Endothelial cell (in vitro differentiated cells): ENCODE results near the gene FUT8. TPM values are rescaled to one million over a fixed set of nuclear protein-coding genes. Genes with fewer than 3 reads are reported as not detected.

Source experiments
- DNase-seq: peaks from one replicate; pipeline ENCODE4 v3.0.0; 2021; ENCODE audit warnings: low spot score
- H3K27ac Mint-ChIP-seq: one replicate; pipeline ENCODE4 v1.8.0; 2021; ENCODE audit warnings: mixed read lengths, inconsistent platforms; ENCODE audit not compliant: unreplicated experiment
- H3K27me3 Mint-ChIP-seq: one replicate; pipeline ENCODE4 v1.8.0; 2021; ENCODE audit warnings: mild to moderate bottlenecking, moderate library complexity, mixed read lengths, inconsistent platforms; ENCODE audit not compliant: unreplicated experiment
- H3K36me3 Mint-ChIP-seq: one replicate; pipeline ENCODE4 v1.8.0; 2021; ENCODE audit warnings: mild to moderate bottlenecking, low read depth, mixed read lengths, inconsistent platforms; ENCODE audit not compliant: unreplicated experiment
- H3K4me1 Mint-ChIP-seq: one replicate; pipeline ENCODE4 v1.8.0; 2021; ENCODE audit warnings: mild to moderate bottlenecking, mixed read lengths, inconsistent platforms; ENCODE audit not compliant: unreplicated experiment
- H3K4me3 Mint-ChIP-seq: one replicate; pipeline ENCODE4 v1.8.0; 2021; ENCODE audit warnings: mild to moderate bottlenecking, mixed read lengths, inconsistent platforms; ENCODE audit not compliant: unreplicated experiment
- H3K9me3 Mint-ChIP-seq: one replicate; pipeline ENCODE4 v1.8.0; 2021; ENCODE audit warnings: mixed read lengths, inconsistent platforms; ENCODE audit not compliant: unreplicated experiment
- CTCF ChIP-seq: fragments of 200-600 bp; sonication (generic); IDR thresholded peaks from one replicate; pipeline ENCODE4 v1.5.0; 2021; ENCODE audit warnings: antibody characterized with exemption; ENCODE audit not compliant: unreplicated experiment
- total RNA-seq: library from RNA; stranded (reverse); fragmentation: NEBNext Ultra II Directional; extraction: Animal tissue kit (Norgen Biotek cat#: 25700); gene quantifications from one replicate; pipeline ENCODE4 v1.2.1, GENCODE V29; 2021; ENCODE audit not compliant: unreplicated experiment

The FUT8 gene
- total RNA-seq, 1 donor from 2014 or later: 65.4 TPM

- no peak for DNase-seq
- H3K4me1 Mint-ChIP-seq: peaks cover 3% of the 10 kb centered on the region
- H3K27ac Mint-ChIP-seq: no peak overlapping the region
- no peaks in the 10 kb centered on the region for H3K36me3 Mint-ChIP-seq
- H3K9me3 Mint-ChIP-seq: no peaks in the 10 kb centered on the region
- H3K27me3 Mint-ChIP-seq: no peaks in the 10 kb centered on the region
- TF ChIP-seq CTCF: no peak
- H3K4me3 Mint-ChIP-seq: no peak overlapping the region
Measured at GRCh38 chr14:65661865-65662264, 249.3 kb downstream of the FUT8 start.

GRCh38 chr14:65664436-65664835, 251.9 kb downstream of the FUT8 start:
- no peak for TF ChIP-seq CTCF
- H3K27me3 Mint-ChIP-seq: no peaks in the 10 kb centered on the region
- no peak overlapping the region for H3K27ac Mint-ChIP-seq
- H3K4me3 Mint-ChIP-seq: no peak overlapping the region
- DNase-seq: no peak
- H3K36me3 Mint-ChIP-seq: no peaks in the 10 kb centered on the region
- peaks cover 3% of the 10 kb centered on the region for H3K4me1 Mint-ChIP-seq
- H3K9me3 Mint-ChIP-seq: no peaks in the 10 kb centered on the region

GRCh38 chr14:65676361-65677014, 264.0 kb downstream of the FUT8 start:
- Mint-ChIP-seq H3K36me3 (no peaks in the 10 kb centered on the region), H3K27ac (no peak overlapping the region), H3K9me3 (no peaks in the 10 kb centered on the region), H3K27me3 (no peaks in the 10 kb centered on the region), H3K4me1 (peaks cover 10% of the 10 kb centered on the region), H3K4me3 (no peak overlapping the region)
- no peak for DNase-seq
- TF ChIP-seq CTCF: no peak

GRCh38 chr14:65685572-65685971, 273.0 kb downstream of the FUT8 start:
- TF ChIP-seq CTCF: no peak
- no peaks in the 10 kb centered on the region for H3K4me1 Mint-ChIP-seq
- H3K4me3 Mint-ChIP-seq: no peak overlapping the region
- H3K9me3 Mint-ChIP-seq: peaks cover 4% of the 10 kb centered on the region
- H3K27ac Mint-ChIP-seq: no peak overlapping the region
- DNase-seq: no peak
- no peaks in the 10 kb centered on the region for H3K27me3 Mint-ChIP-seq
- no peaks in the 10 kb centered on the region for H3K36me3 Mint-ChIP-seq

GRCh38 chr14:65686761-65687160, 274.2 kb downstream of the FUT8 start:
- no peaks in the 10 kb centered on the region for H3K4me1 Mint-ChIP-seq
- TF ChIP-seq CTCF: no peak
- no peaks in the 10 kb centered on the region for H3K27me3 Mint-ChIP-seq
- H3K4me3 Mint-ChIP-seq: no peak overlapping the region
- no peak for DNase-seq
- H3K27ac Mint-ChIP-seq: no peak overlapping the region
- H3K9me3 Mint-ChIP-seq: peaks cover 4% of the 10 kb centered on the region
- no peaks in the 10 kb centered on the region for H3K36me3 Mint-ChIP-seq
